ENCODE data around the gene SLC39A11.

GRCh38 chr17:72838581-72838980 is 253.9 kb downstream of the SLC39A11 start:
- no peak for TF ChIP-seq CTCF (conservative IDR thresholded peaks at IDR 0.05; ENCODE audit: low read depth, low read length)
- TF ChIP-seq EZH2 (IDR thresholded peaks at IDR 0.05; ENCODE audit: borderline replicate concordance, low read depth, low read length, poor library complexity, severe bottlenecking), result no peak
